IPS DF 6.9 (cell line): ENCODE data around the gene NINL.

Experiments used
- DNase-seq: peaks from one replicate; pipeline ENCODE4 v3.0.0-alpha.2; 2013; ENCODE audit warnings: low read depth, low spot score
- H3K27ac ChIP-seq: one replicate; pipeline ENCODE4 v1.5.1; 2013; ENCODE audit warnings: low read length, control low read depth
- H3K27me3 ChIP-seq: 2 replicates; pipeline ENCODE4 v1.6.1; 2013; ENCODE audit warnings: mild to moderate bottlenecking, low read length; ENCODE audit not compliant: control insufficient read depth, insufficient read depth
- H3K36me3 ChIP-seq: 2 replicates; pipeline ENCODE4 v1.6.1; 2013; ENCODE audit warnings: low read length; ENCODE audit not compliant: control insufficient read depth, insufficient read depth
- H3K4me1 ChIP-seq: 2 replicates; pipeline ENCODE4 v1.6.1; 2013; ENCODE audit warnings: low read length; ENCODE audit not compliant: control insufficient read depth, insufficient read depth
- H3K4me3 ChIP-seq: 2 replicates; pipeline ENCODE4 v1.5.1; 2013; ENCODE audit warnings: mild to moderate bottlenecking, low read length
- H3K9me3 ChIP-seq: 2 replicates; pipeline ENCODE4 v1.6.1; 2013; ENCODE audit warnings: low read length, inconsistent platforms; ENCODE audit not compliant: control insufficient read depth, insufficient read depth
- WGBS: extraction: QIAGEN DNeasy Blood & Tissue Kit; methylation state at CpG from one replicate; pipeline ENCODE4 v1.1.7; 2013; ENCODE audit warnings: mixed read lengths, missing lambda C conversion rate; ENCODE audit not compliant: insufficient read length, insufficient coverage; 5-methylcytosine and 5-hydroxymethylcytosine counted together

The NINL gene

DNA sequence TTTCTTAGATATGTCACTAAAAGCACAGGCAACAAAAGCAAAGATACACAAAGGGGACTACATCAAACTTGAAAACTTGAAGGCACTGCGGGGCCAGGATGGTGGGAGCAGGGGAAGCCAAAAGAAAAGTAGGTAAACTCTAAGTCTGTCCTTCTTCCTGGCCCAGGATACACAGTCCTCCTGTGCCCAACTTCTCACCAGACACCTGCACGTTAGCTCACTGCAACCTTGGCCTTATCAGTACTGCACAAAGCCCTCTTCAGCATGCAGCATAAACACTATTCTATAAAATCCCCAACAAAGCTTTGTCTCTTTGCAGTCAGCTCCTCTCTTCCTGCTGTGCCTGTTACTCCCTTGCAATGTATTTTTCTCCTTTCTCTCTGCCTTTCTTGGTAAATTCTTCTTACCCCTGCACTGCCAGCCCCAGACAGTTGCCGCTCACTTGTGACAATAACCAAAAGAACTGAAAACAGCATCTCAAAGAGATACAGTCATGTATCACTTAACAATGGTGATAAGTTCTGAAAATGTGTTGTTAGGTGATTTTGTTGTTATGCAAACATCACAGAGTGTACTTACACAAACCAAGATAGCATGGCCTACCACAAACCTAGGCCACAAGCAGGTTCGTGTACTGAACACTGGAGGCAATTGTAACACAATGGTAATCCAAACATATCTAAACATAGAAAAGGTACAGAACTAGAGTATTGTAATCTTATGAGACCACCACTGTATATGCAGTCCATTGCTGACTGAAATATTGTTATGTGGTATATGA lies 51.2 kb downstream of the NINL start:
- H3K27ac ChIP-seq, result no peak overlapping the region
- H3K27me3 ChIP-seq, result no peaks in the 10 kb centered on the region
- no peaks in the 10 kb centered on the region; the same call in 1 of the 2 replicates for H3K4me1 ChIP-seq
- no peak overlapping the region for H3K4me3 ChIP-seq
- no peaks in the 10 kb centered on the region for H3K9me3 ChIP-seq
- no CpG with 5 or more reads among the region's 4 CpGs for WGBS
- no peaks in the 10 kb centered on the region for H3K36me3 ChIP-seq
- DNase-seq, result no peak

DNA sequence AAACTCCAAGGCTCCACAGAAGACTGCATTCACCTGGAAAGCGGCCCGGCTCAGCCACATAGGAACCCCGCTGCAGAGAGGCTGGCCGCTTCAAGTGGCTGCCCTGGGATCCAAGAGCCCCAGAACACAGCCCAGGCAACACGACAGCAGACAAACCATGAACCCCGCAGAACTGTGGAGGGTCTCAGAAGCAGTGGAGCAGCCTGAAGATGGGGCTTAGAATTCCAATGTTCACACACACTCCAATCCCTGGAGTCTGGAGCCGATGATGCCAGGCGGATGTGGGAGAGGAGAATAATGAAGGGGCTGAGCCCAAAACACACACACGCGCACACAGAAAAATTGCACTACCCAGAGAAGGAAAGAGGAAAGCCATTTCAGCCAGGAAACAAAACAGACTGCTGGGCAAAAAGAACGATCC lies 52.4 kb downstream of the NINL start:
- no peak for DNase-seq
- no peak overlapping the region for H3K27ac ChIP-seq
- H3K4me3 ChIP-seq, result no peak overlapping the region
- no peaks in the 10 kb centered on the region; the same call in 1 of the 2 replicates for H3K4me1 ChIP-seq
- H3K36me3 ChIP-seq, result no peaks in the 10 kb centered on the region
- H3K9me3 ChIP-seq, result no peaks in the 10 kb centered on the region
- no CpG with 5 or more reads among the region's 11 CpGs for WGBS
- H3K27me3 ChIP-seq, result no peaks in the 10 kb centered on the region

DNA sequence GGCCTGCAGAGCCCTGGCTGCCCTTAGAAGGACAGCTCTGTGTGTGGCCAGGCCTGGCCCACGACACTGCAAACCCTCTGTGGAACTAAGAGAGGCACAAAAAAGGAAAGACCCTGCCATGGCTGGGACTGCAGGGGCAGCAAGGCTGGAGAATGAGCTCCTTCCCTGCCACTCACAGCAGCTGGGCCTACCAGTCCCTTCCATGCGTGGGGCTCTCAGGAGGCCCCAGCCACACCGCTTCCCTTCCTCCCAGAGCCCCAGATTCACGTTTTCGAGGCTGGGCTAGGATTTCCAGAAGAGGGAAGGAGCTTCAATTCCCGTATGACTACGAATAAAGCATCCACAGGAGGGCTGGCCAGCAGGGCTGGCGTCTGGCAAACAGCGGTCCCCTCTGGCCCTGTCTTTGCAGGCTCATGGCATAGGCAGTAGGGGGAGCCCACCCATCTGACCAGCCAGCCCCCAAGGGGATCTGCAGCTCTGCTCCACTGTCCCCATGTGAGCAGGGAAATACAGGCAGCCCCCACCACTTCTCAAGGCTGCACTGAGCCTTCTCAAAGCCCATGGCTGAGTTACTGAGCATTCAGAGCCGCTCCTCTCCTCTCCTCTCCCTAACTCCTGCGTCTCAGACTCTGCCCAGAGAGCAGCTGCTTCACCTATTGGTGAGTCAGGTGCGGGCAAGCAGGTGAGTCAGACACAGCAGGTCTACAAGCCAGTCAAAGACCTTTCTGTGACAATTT lies 53.1 kb downstream of the NINL start:
- Histone ChIP-seq H3K27ac (no peak overlapping the region), H3K27me3 (no peaks in the 10 kb centered on the region), H3K4me3 (no peak overlapping the region), H3K36me3 (no peaks in the 10 kb centered on the region), H3K4me1 (no peaks in the 10 kb centered on the region; the same call in 1 of the 2 replicates), H3K9me3 (no peaks in the 10 kb centered on the region)
- no peak for DNase-seq
- no CpG with 5 or more reads among the region's 12 CpGs for WGBS

DNA sequence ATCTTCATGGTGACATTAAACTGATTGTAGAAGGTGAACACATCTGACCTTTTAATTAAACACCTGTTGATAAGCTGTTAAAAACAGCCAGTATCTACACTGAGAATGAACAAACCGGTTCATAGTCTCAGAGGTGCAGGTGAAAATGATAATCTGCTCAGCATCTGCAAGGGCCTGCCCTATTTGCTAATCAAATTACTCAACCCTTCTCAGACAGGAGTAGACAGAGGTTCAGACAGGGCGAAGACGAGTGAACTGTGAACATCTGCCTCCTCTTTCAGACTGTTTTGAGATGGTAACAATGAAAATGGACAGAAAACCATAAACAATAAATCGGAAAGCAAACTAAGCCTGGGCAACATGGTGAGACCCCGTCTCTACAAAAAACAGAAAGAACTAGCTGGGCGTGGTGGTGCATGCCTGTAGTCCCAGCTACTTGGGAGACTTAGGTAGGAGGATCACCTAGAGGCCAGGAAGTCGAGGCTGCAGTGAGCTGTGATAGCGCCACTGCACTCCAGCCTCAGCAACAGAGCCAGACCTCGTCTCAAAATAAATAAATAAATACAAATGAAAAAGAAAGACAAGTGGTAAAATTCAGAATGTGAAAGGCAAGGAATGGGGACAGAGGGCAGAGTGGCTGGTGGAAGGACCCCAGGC lies 55.9 kb downstream of the NINL start:
- DNase-seq, result no peak
- Histone ChIP-seq H3K36me3 (no peaks in the 10 kb centered on the region), H3K27ac (no peak overlapping the region), H3K4me1 (no peaks in the 10 kb centered on the region; the same call in 1 of the 2 replicates), H3K4me3 (no peak overlapping the region), H3K27me3 (no peaks in the 10 kb centered on the region), H3K9me3 (no peaks in the 10 kb centered on the region)
- no CpG with 5 or more reads among the region's 9 CpGs for WGBS

DNA sequence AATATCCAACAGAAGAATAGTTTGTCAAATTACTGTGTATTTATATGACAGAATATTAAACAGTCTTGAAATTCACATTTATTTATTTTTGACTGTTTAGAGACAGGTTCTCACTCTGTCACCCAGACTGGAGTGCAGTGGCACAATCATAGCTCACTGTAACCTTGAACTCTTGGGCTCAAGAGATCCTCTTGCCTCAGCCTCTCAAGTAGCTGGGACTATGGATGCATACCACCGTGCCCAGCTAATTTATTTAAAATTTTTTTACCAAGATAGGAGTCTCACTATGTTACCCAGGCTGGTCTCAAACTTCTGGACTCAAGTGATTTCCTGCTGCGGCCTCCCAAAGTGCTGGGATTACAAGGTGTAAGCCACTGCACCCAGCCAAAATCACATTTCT lies 57.4 kb downstream of the NINL start:
- no peaks in the 10 kb centered on the region for H3K27me3 ChIP-seq

DNA sequence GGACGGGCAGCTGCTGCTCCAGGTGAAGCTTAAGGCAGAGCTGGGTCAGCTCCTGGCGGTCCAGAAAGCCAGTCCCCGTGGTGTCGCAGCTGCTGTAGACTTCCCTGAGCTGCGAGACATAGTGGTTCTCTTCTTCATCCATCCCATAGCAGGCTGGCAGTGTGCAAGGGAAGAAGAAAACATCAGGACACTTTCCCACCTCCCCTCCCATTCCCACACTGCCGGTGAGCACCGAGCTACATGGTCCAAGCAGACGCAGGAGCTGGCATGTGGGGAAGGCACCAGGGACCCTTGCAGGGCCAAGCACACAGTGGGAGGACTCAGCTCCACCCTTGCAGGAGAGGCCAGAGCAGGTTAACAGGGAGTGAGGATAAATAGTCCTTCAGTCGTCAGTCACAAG lies 58.9 kb downstream of the NINL start:
- Histone ChIP-seq H3K27ac (no peak overlapping the region), H3K4me3 (no peak overlapping the region), H3K27me3 (no peaks in the 10 kb centered on the region), H3K36me3 (no peaks in the 10 kb centered on the region), H3K9me3 (no peaks in the 10 kb centered on the region), H3K4me1 (no peaks in the 10 kb centered on the region)
- no peak for DNase-seq
- no CpG with 5 or more reads among the region's 9 CpGs for WGBS

More for the DNA sequence above, 57.4 kb downstream of the NINL start:
- Histone ChIP-seq H3K4me3 (no peak overlapping the region), H3K36me3 (no peaks in the 10 kb centered on the region), H3K4me1 (no peaks in the 10 kb centered on the region; the same call in 1 of the 2 replicates), H3K9me3 (no peaks in the 10 kb centered on the region), H3K27ac (no peak overlapping the region)
- no CpG with 5 or more reads among the region's 2 CpGs for WGBS
- no peak for DNase-seq

DNA sequence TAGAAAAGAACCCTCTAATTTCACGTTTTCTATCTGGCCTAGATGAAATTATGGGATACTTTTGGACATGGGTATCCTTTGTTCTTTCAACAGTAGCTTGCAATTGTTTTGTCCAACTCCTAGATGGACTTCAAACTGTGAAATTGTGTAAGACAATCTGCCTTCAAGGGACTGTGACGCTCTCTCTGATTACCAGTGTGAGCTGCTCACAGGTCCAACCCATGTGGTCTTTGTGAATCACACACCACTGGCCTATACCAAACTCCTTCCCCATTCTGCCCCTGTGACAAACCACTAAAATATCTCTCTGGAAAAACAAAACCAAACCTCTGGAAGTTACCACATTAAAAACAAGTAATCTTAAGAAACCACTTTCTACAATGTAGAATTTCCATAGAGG lies 59.5 kb downstream of the NINL start:
- Histone ChIP-seq H3K4me1 (no peaks in the 10 kb centered on the region), H3K27me3 (no peaks in the 10 kb centered on the region), H3K4me3 (no peak overlapping the region), H3K27ac (no peak overlapping the region), H3K36me3 (no peaks in the 10 kb centered on the region), H3K9me3 (no peaks in the 10 kb centered on the region)
- no peak for DNase-seq
- WGBS, result no CpG with 5 or more reads among the region's 2 CpGs

DNA sequence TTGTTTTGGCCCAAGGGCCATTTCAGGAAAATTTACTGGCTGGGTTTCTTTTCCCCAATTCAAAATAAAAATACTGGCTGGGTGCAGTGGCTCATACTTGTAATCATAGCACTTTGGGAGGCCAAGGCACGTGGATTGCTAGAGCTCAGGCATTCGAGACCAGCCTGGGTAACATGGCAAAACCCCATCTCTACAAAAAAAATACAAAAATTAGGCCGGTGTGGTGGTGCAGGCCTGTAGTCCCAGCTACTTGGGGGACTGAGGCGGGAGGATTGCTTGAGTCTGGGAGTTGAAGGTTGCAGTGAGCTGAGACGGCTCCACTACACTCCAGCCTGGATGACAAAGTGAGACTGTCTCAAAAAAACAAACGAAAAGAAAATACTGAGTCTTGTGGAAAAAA lies 60.0 kb downstream of the NINL start:
- H3K36me3 ChIP-seq, result no peaks in the 10 kb centered on the region
- WGBS, result no CpG with 5 or more reads among the region's 6 CpGs
- no peak for DNase-seq
- H3K4me1 ChIP-seq, result no peaks in the 10 kb centered on the region
- H3K27ac ChIP-seq, result no peak overlapping the region
- no peaks in the 10 kb centered on the region for H3K9me3 ChIP-seq
- no peaks in the 10 kb centered on the region for H3K27me3 ChIP-seq
- no peak overlapping the region for H3K4me3 ChIP-seq

DNA sequence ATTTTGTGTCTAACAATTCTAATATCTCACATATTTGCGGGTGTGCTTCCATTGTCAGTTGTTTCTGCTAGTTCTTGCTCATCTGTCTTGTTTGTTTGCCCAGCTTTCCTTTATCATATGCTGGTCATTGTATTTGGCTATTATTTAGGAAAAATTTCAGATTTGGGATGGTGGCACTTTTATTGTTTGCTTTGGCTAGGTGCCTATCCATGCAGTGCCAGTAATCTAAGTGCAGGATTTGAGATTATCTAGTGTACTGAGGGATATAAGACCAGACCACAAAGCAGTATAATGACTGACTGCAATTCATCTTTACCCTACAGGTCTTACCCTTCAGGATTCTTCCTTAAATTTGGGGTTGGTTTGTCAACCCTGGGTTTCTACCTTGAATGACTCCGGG lies 63.9 kb downstream of the NINL start:
- no CpG with 5 or more reads among the region's 2 CpGs for WGBS
- peaks cover 8% of the 10 kb centered on the region; the same call in 1 of the 2 replicates for H3K36me3 ChIP-seq

DNA sequence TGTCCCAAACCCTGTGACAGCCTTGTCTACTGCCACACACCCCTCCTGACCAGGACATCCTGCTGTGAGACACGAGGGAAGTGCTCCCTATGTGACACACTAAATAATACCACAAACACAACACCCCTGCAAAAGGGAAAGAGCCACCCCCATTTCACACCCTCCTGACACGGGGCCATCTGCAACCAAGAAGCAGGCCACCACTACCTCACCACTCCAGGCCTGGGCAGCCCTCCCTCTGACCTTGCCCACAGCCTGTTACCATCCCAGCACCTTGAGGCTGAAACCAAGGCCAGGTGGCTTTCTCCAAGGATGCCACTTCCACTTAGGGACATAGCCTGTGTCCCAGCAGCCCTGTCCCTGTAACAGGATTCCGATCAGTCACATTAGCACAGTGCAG lies 68.2 kb downstream of the NINL start:
- Histone ChIP-seq H3K27me3 (no peaks in the 10 kb centered on the region), H3K4me1 (peaks cover 1% of the 10 kb centered on the region; the same call in 1 of the 2 replicates), H3K27ac (no peak overlapping the region), H3K9me3 (peaks cover 8% of the 10 kb centered on the region; the same call in 1 of the 2 replicates), H3K36me3 (peaks cover 16% of the 10 kb centered on the region), H3K4me3 (no peak overlapping the region)
- no CpG with 5 or more reads among the region's 3 CpGs for WGBS
- DNase-seq, result no peak

More for the DNA sequence above, 63.9 kb downstream of the NINL start:
- Histone ChIP-seq H3K4me1 (peaks cover 1% of the 10 kb centered on the region; the same call in 1 of the 2 replicates), H3K27ac (no peak overlapping the region), H3K27me3 (no peaks in the 10 kb centered on the region), H3K9me3 (peaks cover 2% of the 10 kb centered on the region; the same call in 1 of the 2 replicates), H3K4me3 (no peak overlapping the region)
- DNase-seq, result no peak
